CD8-positive, alpha-beta memory T cell (primary cell): ENCODE measurements around the gene MBLAC2. TPM values are rescaled to one million over a fixed set of nuclear protein-coding genes. Genes with fewer than 3 reads are reported as not detected.

Experiments
- CTCF ChIA-PET: fragments of 350-600 bp; sonication (Branson Sonifier 250); formaldehyde crosslinking; loops from one replicate; lab custom pipeline; 2021; ENCODE audit warnings: antibody characterized with exemption; lab: Charles Lee
- POLR2A ChIA-PET: fragments of 350-600 bp; sonication (Branson Sonifier 250); formaldehyde crosslinking; loops from one replicate; lab custom pipeline; 2021; ENCODE audit warnings: antibody characterized with exemption; lab: Charles Lee
- DNase-seq, 5 donors: peaks; one replicate each; pipeline versions ENCODE4 v3.0.0 to v3.0.0-alpha.2; 2020 to 2022; ENCODE audit warnings: mixed read lengths in 1 of 5
- H3K27ac ChIP-seq: one replicate; pipeline ENCODE4 v1.7.0; 2013; ENCODE audit warnings: low read depth, mild to moderate bottlenecking, low read length, moderate library complexity
- H3K27me3 ChIP-seq: 2 replicates; pipeline ENCODE4 v1.7.0; 2013; ENCODE audit warnings: low read length, mild to moderate bottlenecking; ENCODE audit not compliant: insufficient read depth, poor library complexity, severe bottlenecking
- H3K36me3 ChIP-seq: 2 replicates; pipeline ENCODE4 v1.7.0; 2013; ENCODE audit warnings: mild to moderate bottlenecking, low read length, moderate library complexity; ENCODE audit not compliant: insufficient read depth
- H3K4me1 ChIP-seq: 2 replicates; pipeline ENCODE4 v1.7.0; 2013; ENCODE audit warnings: mild to moderate bottlenecking, low read length, moderate library complexity; ENCODE audit not compliant: insufficient read depth
- H3K4me3 ChIP-seq: 2 replicates; pipeline ENCODE4 v1.7.0; 2013; ENCODE audit warnings: mild to moderate bottlenecking, low read length
- H3K9me3 ChIP-seq: 2 replicates; pipeline ENCODE4 v1.7.0; 2013; ENCODE audit warnings: mild to moderate bottlenecking, low read length
- H3K27ac Mint-ChIP-seq, 8 donors: one replicate each; pipeline ENCODE4 v1.8.0; 2020 to 2021; ENCODE audit warnings: mixed read lengths in 8 of 8, mild to moderate bottlenecking in 6 of 8, inconsistent platforms in 3 of 8, moderate library complexity in 3 of 8
- H3K27me3 Mint-ChIP-seq, 2 donors: one replicate each; pipeline ENCODE4 v1.8.0; 2020 to 2021; ENCODE audit warnings: mixed read lengths in 2 of 2, mild to moderate bottlenecking in 1 of 2, moderate library complexity in 1 of 2
- H3K36me3 Mint-ChIP-seq, 3 donors: one replicate each; pipeline ENCODE4 v1.8.0; 2020 to 2021; ENCODE audit warnings: mixed read lengths in 3 of 3, inconsistent platforms in 1 of 3, mild to moderate bottlenecking in 1 of 3
- H3K4me1 Mint-ChIP-seq, 3 donors: one replicate each; pipeline ENCODE4 v1.8.0; 2020 to 2021; ENCODE audit warnings: mixed read lengths in 3 of 3, inconsistent platforms in 1 of 3, mild to moderate bottlenecking in 1 of 3
- H3K4me3 Mint-ChIP-seq, 7 donors: one replicate each; pipeline ENCODE4 v1.8.0; 2020 to 2021; ENCODE audit warnings: mixed read lengths in 7 of 7, mild to moderate bottlenecking in 6 of 7, moderate library complexity in 4 of 7, inconsistent platforms in 2 of 7
- H3K9me3 Mint-ChIP-seq, 5 donors: one replicate each; pipeline ENCODE4 v1.8.0; 2020 to 2022; ENCODE audit warnings: mixed read lengths in 5 of 5, mild to moderate bottlenecking in 3 of 5, moderate library complexity in 2 of 5, inconsistent platforms in 1 of 5
- polyA plus RNA-seq: library from polyadenylated mRNA; unstranded; fragments of 300-500 nt; fragmentation: Illumina TruSeq; gene quantifications from one replicate; pipeline ENCODE4 v1.2.3, GENCODE V29; 2021
- total RNA-seq, 2 experiments: library from RNA; stranded (reverse); gene quantifications; one replicate each; pipeline ENCODE4 v1.2.3, GENCODE V29; 2021

MBLAC2 gene
- total and polyA plus RNA-seq, 3 experiments from 2014 or later = 3.7 to 6.7 (median 6.3) TPM

GRCh38 chr5:90477073-90477472 is 2.5 kb upstream of the MBLAC2 start:
- H3K27ac Mint-ChIP-seq = peak overlapping the region in 1 of 8 donors; percentile 39
- H3K9me3 Mint-ChIP-seq = no peaks in the 10 kb centered on the region
- no peaks in the 10 kb centered on the region for H3K27me3 Mint-ChIP-seq
- no peaks in the 10 kb centered on the region for H3K36me3 ChIP-seq
- H3K9me3 ChIP-seq = no peaks in the 10 kb centered on the region
- DNase-seq = no peak
- no peaks in the 10 kb centered on the region for H3K27me3 ChIP-seq
- H3K27ac ChIP-seq = no peak overlapping the region
- ChIA-PET POLR2A (no interaction called here), CTCF (interaction anchor here (1.7 kb wide), 1 partner anchor 53 kb away, joined by 5 read pairs; no protein-coding TSS in a partner anchor)
- H3K36me3 Mint-ChIP-seq = peaks cover 0 to 15% (median 0%) of the 10 kb centered on the region in 3 donors
- H3K4me1 ChIP-seq = peaks cover 15% of the 10 kb centered on the region
- H3K4me3 ChIP-seq = no peak overlapping the region
- H3K4me1 Mint-ChIP-seq = peaks cover 17 to 27% (median 26%) of the 10 kb centered on the region in 3 donors
- H3K4me3 Mint-ChIP-seq = no peak overlapping the region

- Mint-ChIP-seq H3K27ac (no peak overlapping the region), H3K9me3 (no peaks in the 10 kb centered on the region), H3K4me1 (peaks cover 21 to 33% (median 33%) of the 10 kb centered on the region in 3 donors), H3K4me3 (no peak overlapping the region), H3K36me3 (peaks cover 0 to 15% (median 0%) of the 10 kb centered on the region in 3 donors), H3K27me3 (no peaks in the 10 kb centered on the region)
- Histone ChIP-seq H3K9me3 (no peaks in the 10 kb centered on the region), H3K4me1 (peaks cover 15% of the 10 kb centered on the region), H3K36me3 (no peaks in the 10 kb centered on the region), H3K4me3 (no peak overlapping the region), H3K27me3 (no peaks in the 10 kb centered on the region), H3K27ac (no peak overlapping the region)
- DNase-seq = no peak
- ChIA-PET CTCF (interaction anchor here (1.7 kb wide), 1 partner anchor 54 kb away, joined by 5 read pairs; no protein-coding TSS in a partner anchor), POLR2A (interaction anchor here (1.0 kb wide), 1 partner anchor 10 kb away, joined by 3 read pairs; no protein-coding TSS in a partner anchor)
These were observed 1.8 kb upstream of the MBLAC2 start for GRCh38 chr5:90476391-90476790.

- Mint-ChIP-seq H3K27me3 (no peaks in the 10 kb centered on the region), H3K4me3 (peak overlapping the region in 6 of 7 donors; percentile 15 to 99 (median 96)), H3K4me1 (peaks cover 30 to 42% (median 42%) of the 10 kb centered on the region in 3 donors), H3K9me3 (peaks cover 0 to 2% (median 0%) of the 10 kb centered on the region in 5 donors), H3K27ac (peak overlapping the region in 1 of 8 donors; percentile 91), H3K36me3 (peaks cover 2 to 18% (median 7%) of the 10 kb centered on the region in 3 donors)
- H3K27me3 ChIP-seq = no peaks in the 10 kb centered on the region
- POLR2A ChIA-PET = interaction anchor here (1.0 to 3.2 kb wide), 3 partner anchors 11 to 66 kb away, joined by 3 to 36 read pairs (median 7); partner anchors contain the start of gene CETN3
- H3K36me3 ChIP-seq = no peaks in the 10 kb centered on the region
- H3K27ac ChIP-seq = no peak overlapping the region
- CTCF ChIA-PET = interaction anchor here (1.3 to 2.1 kb wide), 4 partner anchors 9 to 66 kb away, joined by 3 to 19 read pairs (median 7); partner anchors contain the start of genes CETN3 and LYSMD3
- no peaks in the 10 kb centered on the region for H3K9me3 ChIP-seq
- H3K4me1 ChIP-seq = peaks cover 15% of the 10 kb centered on the region
- H3K4me3 ChIP-seq = no peak overlapping the region
- DNase-seq = no peak
These were observed 937 bp upstream of the MBLAC2 start for GRCh38 chr5:90475436-90475980.

GRCh38 chr5:90473396-90474234 is 956 bp downstream of the MBLAC2 start:
- Histone ChIP-seq H3K4me3 (peak overlapping the region; percentile 87), H3K36me3 (no peaks in the 10 kb centered on the region), H3K4me1 (peaks cover 15% of the 10 kb centered on the region), H3K9me3 (no peaks in the 10 kb centered on the region), H3K27me3 (no peaks in the 10 kb centered on the region), H3K27ac (peak overlapping the region; percentile 80)
- Mint-ChIP-seq H3K36me3 (peaks cover 7 to 30% (median 26%) of the 10 kb centered on the region in 3 donors), H3K4me1 (peaks cover 35 to 59% (median 57%) of the 10 kb centered on the region in 3 donors), H3K27ac (peak overlapping the region; percentile 90 to 98 (median 95)), H3K27me3 (no peaks in the 10 kb centered on the region), H3K4me3 (peak overlapping the region; percentile 95 to 100 (median 98)), H3K9me3 (peaks cover 2 to 17% (median 10%) of the 10 kb centered on the region in 5 donors)
- DNase-seq = peak in 3 of 5 donors; percentile 4 to 54 (median 8)
- ChIA-PET POLR2A (interaction anchor here (1.2 to 3.2 kb wide), 5 partner anchors 55 to 907 kb away, joined by 5 to 36 read pairs (median 6); partner anchors contain the start of genes CETN3 and LYSMD3), CTCF (interaction anchor here (0.9 to 2.3 kb wide), 10 partner anchors 7 to 907 kb away, joined by 3 to 19 read pairs (median 5); partner anchors contain the start of genes CETN3 and LYSMD3)

GRCh38 chr5:90472783-90473395 is 1.7 kb downstream of the MBLAC2 start:
- H3K9me3 ChIP-seq = peaks cover 3% of the 10 kb centered on the region
- peaks cover 4 to 25% (median 15%) of the 10 kb centered on the region in 5 donors for H3K9me3 Mint-ChIP-seq
- H3K4me1 ChIP-seq = peaks cover 15% of the 10 kb centered on the region
- peak overlapping the region in 6 of 8 donors; percentile 50 to 97 (median 92) for H3K27ac Mint-ChIP-seq
- H3K4me3 Mint-ChIP-seq = peak overlapping the region; percentile 95 to 100 (median 98)
- no peaks in the 10 kb centered on the region for H3K36me3 ChIP-seq
- H3K36me3 Mint-ChIP-seq = peaks cover 13 to 38% (median 33%) of the 10 kb centered on the region in 3 donors
- H3K4me1 Mint-ChIP-seq = peaks cover 35 to 60% (median 57%) of the 10 kb centered on the region in 3 donors
- no peak for DNase-seq
- ChIA-PET CTCF (interaction anchor here (1.2 to 2.3 kb wide), 5 partner anchors 10 to 63 kb away, joined by 3 to 11 read pairs (median 5); partner anchors contain the start of genes CETN3 and LYSMD3), POLR2A (interaction anchor here (1.7 to 3.2 kb wide), 2 partner anchors 57 to 63 kb away, joined by 6 to 36 read pairs; partner anchors contain the start of genes CETN3 and LYSMD3)
- no peaks in the 10 kb centered on the region for H3K27me3 ChIP-seq
- no peaks in the 10 kb centered on the region for H3K27me3 Mint-ChIP-seq
- peak overlapping the region; percentile 87 for H3K4me3 ChIP-seq
- peak overlapping the region; percentile 80 for H3K27ac ChIP-seq

- peaks cover 0 to 25% (median 8%) of the 10 kb centered on the region in 3 donors for H3K36me3 Mint-ChIP-seq
- peaks cover 0 to 1% (median 0%) of the 10 kb centered on the region in 5 donors for H3K9me3 Mint-ChIP-seq
- H3K27ac Mint-ChIP-seq = peak overlapping the region in 1 of 8 donors; percentile 35
- Histone ChIP-seq H3K27me3 (no peaks in the 10 kb centered on the region), H3K36me3 (no peaks in the 10 kb centered on the region), H3K4me3 (no peak overlapping the region), H3K4me1 (no peaks in the 10 kb centered on the region), H3K27ac (no peak overlapping the region), H3K9me3 (no peaks in the 10 kb centered on the region)
- peaks cover 9 to 13% (median 11%) of the 10 kb centered on the region in 3 donors for H3K4me1 Mint-ChIP-seq
- ChIA-PET CTCF (no interaction called here), POLR2A (no interaction called here)
- H3K4me3 Mint-ChIP-seq = no peak overlapping the region
- no peaks in the 10 kb centered on the region for H3K27me3 Mint-ChIP-seq
- no peak for DNase-seq
These were observed 13.3 kb downstream of the MBLAC2 start for GRCh38 chr5:90461288-90461687.

GRCh38 chr5:90446961-90447360 is 27.6 kb downstream of the MBLAC2 start:
- Histone ChIP-seq H3K4me1 (no peaks in the 10 kb centered on the region), H3K36me3 (no peaks in the 10 kb centered on the region), H3K27me3 (no peaks in the 10 kb centered on the region), H3K4me3 (no peak overlapping the region), H3K27ac (no peak overlapping the region), H3K9me3 (no peaks in the 10 kb centered on the region)
- H3K27me3 Mint-ChIP-seq = peaks cover 0 to 5% of the 10 kb centered on the region in 2 donors
- ChIA-PET CTCF (no interaction called here), POLR2A (no interaction called here)
- H3K4me3 Mint-ChIP-seq = no peak overlapping the region
- no peak overlapping the region for H3K27ac Mint-ChIP-seq
- no peaks in the 10 kb centered on the region for H3K9me3 Mint-ChIP-seq
- no peaks in the 10 kb centered on the region for H3K36me3 Mint-ChIP-seq
- DNase-seq = no peak
- H3K4me1 Mint-ChIP-seq = no peaks in the 10 kb centered on the region
